ENCODE measurements around the gene SPON2.
"Not testable (repeated sequence)": the region's sequence is repeated elsewhere in the genome, so short reads cannot be mapped to it uniquely, and the experiment has no call there.

Gene SPON2

GRCh38 chr4:1137063-1137776 is 35.2 kb downstream of the SPON2 start:
- DNase-seq = no peak

GRCh38 chr4:1136048-1136447 is 36.3 kb downstream of the SPON2 start:
- DNase-seq = no peak

- no peak for DNase-seq
Observed at GRCh38 chr4:1133033-1133432, 39.4 kb downstream of the SPON2 start.

- DNase-seq = peak in 1 of 2 experiments; percentile 80
Observed at GRCh38 chr4:1130316-1131186, 41.8 kb downstream of the SPON2 start.

- DNase-seq = no peak
Observed at GRCh38 chr4:1126506-1126905, 45.9 kb downstream of the SPON2 start.

- DNase-seq = not testable (repeated sequence)
Observed at GRCh38 chr4:1125466-1125865, 46.9 kb downstream of the SPON2 start.

- DNase-seq = no peak
Observed at GRCh38 chr4:1124818-1125217, 47.6 kb downstream of the SPON2 start.

GRCh38 chr4:1122505-1122904 is 49.9 kb downstream of the SPON2 start:
- DNase-seq = no peak
